Astrocyte of the hippocampus (primary cell): ENCODE results near the gene YOD1.
"Not testable (repeated sequence)": the region's sequence is repeated elsewhere in the genome, so short reads cannot be mapped to it uniquely, and the experiment has no call there.

Experiments used
- DNase-seq: peaks from one replicate; pipeline ENCODE4 v3.0.0; 2011; ENCODE audit warnings: low read depth, low spot score

The YOD1 gene

DNA sequence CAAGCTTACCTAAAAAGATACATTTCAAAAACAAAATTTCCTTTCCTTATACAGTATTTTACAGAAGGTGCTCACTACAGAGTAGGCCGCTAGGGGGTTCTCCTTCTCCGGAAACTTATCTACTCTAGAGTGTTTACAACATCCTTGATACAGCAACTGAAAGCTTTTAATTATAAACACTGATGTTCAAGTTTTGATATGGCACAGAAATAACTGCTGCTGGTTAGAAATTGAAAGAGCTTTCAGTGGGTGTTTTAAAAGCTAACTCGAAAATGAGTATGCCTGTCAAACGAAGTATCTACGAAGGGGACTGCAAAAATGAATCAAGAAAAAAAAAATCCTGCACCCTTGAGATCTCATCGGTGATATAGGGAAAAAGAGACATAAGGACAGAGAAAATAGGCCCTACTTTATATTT lies 1.0 kb downstream of the YOD1 start:
- DNase-seq, result peak; percentile 65

DNA sequence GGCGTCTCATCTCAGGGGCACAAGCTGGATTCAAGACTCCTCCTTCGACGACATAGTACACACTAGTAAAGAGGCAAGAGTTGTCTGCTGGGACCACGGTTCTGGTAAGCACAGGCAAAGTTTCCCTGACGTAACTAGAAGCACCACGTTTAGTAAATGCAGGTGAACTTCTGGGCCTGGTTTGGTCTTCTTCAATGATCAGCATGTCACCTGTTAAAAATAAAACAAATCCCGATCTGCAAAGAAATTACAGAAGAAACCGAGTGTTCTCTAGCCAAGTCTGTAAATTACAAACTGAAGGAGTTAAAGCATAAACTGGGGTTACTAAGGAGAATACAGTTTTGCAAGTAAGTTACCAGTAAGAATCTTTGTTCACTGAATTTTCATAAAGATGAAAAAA lies 1.5 kb downstream of the YOD1 start:
- DNase-seq, result no peak

DNA sequence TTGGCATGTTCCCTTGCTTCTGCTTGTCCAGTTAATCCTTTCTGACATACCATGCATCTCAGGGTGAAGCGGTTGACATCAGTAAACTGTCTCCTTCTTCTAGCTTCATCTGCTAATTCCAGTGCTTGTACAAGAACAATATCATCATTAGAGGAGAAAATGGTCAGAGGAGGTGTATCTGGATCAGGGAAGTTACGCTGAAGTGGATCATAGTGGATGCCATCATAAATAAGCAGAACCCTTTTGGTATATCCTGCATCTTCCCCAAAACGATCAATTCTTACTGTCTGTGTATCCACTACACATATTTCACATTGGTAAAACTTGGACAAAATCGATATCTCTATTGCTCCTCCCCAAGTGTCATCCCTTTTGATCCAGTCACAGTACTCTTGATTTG lies 2.0 kb downstream of the YOD1 start:
- no peak for DNase-seq

DNA sequence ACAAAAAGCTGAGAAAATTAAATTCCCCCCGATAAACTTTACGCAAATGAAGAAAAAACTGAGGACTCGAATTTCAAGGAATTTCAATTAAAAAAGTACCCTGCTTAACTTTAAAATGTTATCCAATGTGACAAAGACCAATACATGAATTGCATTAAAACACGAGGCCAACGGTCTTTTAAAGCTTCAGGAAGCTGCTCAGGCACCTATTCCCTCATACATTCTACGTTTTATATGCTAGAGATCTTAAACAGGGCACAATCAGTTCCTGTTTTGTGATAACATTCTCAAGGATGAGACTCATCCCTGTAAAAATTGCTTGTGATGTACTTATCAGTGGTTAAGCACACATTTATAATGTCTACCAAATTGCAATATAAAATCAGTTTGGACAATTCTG lies 3.0 kb downstream of the YOD1 start:
- no peak for DNase-seq

DNA sequence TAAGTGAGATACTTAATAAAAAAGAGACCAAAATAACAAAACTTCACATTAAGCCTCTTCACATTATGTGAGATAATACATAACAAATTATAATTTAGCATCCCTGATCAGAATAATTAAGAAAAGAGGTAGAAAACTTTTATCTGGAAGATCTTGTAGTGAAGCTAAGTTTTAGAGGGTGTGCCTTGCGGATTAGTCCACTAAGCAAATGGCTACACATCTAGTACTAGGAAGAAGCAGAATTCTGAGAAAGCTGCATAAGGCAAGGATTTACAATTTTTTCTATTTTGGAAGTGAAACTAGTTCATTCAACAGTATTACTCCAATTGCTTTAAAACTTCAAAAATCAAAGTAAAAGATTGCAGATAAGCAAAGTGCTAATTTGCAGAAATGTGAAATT lies 3.5 kb downstream of the YOD1 start:
- DNase-seq, result no peak

DNA sequence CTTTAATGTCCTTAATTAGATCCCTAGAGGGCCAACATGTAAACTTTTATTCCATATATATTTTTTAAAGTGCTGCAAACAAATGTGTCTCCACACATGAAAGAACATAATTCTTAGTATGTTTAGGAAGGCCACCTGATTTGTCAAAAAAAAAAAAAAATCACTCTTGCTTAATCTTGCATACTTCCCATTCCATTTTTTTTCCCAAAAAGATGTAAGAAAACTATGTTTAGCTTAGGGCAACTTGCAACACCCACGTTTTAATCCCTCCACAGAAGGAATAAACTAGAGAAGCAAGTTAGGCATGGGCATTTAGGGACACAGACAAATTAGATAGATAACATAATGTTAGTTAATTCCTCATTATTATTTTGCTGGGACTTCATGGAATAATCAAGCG lies 5.6 kb downstream of the YOD1 start:
- DNase-seq, result no peak

DNA sequence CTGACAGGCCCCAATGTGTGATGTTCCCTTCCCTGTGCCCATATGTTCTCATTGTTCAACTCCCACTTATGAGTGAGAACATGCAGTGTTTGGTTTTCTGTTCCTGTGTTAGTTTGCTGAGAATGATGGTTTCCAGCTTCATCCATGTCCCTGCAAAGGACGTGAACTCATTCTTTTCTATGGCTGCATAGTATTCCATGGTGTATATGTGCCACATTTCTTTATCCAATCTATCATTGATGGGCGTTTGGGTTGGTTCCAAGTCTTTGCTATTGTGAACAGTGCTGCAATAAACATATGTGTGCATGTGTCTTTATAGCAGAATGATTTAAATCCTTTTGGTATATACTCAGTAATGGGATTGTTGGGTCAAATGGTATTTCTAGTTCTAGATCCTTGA lies 9.6 kb downstream of the YOD1 start:
- not testable (repeated sequence) for DNase-seq

DNA sequence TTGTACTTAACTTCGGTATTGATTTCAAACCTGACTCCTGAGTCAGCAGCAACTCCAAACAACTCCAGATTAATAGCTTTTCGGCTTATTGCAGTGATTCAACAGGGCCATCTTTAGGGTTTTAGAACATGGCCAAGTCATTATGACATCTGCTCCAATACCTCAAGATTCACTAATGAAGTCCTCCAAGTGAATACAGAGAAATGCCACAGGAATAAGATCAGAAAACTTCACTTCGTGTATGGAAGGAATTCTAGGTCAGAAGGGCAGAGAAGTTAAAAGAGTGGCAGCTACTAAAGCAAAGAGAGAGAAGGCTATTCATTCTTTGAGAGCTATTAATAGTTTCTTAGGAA lies 10.9 kb downstream of the YOD1 start:
- DNase-seq, result no peak

DNA sequence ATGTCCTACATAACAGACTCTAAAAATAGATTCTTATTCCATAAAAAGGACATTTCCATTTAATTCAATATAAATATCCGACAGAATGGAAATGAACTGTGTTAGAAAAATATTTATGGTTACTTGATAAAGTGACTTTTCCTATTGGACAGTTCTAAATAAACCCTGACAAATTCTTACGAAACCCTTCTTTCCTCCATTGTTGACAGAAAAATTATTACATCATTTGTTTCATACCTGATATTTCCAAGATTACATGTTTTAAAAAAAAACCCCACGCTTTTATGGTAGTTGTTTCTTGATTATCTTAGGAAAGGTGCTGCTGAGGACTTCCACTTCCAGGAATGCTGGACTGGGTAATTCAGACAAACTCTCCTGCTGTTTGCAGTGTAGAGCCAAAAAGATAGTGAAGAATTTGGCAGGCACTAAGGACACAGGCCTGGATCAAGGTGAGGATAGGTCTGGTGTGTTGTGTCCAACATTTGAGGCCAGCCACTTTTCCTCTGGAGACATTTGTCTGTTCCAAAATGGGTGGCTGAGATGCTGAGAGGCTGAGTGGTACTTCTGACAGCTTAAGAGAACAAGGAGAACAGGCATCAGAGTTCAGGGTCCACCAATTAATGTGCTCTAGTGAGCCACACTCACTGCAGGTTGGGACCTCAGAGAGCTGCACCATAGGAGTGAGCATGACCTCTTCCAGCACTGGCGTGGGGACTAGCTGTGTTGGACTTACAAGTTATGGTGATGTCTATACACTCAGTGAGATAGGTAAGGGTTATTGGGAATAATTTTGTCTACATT lies 11.4 kb downstream of the YOD1 start:
- DNase-seq, result no peak

DNA sequence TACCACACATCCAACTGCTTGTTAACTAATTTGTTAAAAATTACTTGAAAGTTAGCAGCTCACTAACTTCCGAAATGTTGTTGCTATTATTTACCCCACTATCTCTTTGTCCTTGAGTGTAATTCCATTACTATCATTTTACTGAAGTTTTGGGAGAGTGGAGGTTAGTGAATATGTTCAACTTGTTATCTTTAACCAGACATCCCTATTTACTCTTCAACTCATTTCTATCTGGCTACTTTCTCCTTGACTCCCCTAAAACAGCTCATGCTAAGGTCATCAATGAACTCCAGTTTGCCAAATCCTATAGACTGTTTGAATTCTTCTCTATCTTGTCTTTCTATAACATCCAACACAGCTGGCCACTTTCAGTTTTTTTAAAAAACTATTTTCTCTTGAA lies 14.1 kb downstream of the YOD1 start:
- DNase-seq, result no peak

DNA sequence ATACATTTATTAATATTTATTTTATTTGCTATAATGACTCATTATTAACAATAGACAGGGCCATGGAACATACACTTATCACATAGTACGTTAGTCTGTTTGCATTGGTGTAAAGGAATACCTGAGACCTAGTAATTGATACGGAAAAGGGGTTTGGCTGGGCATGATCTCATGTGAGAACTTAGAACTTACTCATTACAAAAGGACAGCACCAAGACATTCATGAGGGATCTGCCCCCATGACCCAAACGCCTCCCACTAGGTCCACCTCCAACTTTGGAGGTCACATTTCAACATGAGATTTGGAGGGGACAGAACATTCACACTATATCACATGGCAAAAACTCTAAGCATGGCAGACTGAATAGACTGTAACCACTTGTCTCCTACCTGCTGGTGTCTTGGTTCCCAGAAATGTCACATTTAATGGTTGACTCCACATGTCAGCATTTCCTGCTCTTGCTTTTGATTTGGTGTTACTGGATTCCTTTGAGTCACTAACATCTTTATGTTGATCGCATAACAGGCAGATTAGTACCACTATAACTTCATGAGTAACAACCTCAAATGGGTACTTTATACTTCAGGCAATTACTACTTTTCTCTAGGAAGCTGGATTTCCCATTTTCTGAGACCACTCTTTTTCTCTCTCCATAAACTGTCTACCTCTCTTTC lies 15.0 kb downstream of the YOD1 start:
- no peak for DNase-seq

DNA sequence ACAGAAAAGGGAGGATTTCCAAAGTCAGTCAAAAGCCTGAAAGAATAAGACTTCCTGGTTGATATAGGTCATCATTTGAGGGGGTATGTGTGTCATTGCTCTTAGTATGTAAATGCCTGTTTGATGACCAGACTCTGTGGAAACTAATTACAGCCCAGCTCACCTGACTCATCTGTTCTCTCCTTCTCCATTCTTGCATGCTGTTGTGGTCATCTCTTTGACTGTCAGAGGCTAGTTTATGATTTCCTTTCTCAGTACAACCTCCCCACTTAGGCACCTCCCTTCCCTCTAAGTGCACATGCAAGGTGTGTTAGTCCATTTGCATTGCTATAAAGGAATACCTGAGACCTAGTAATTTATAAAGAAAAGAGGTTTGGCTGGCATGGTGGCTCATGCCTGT lies 16.0 kb downstream of the YOD1 start:
- peak; percentile 43 for DNase-seq

DNA sequence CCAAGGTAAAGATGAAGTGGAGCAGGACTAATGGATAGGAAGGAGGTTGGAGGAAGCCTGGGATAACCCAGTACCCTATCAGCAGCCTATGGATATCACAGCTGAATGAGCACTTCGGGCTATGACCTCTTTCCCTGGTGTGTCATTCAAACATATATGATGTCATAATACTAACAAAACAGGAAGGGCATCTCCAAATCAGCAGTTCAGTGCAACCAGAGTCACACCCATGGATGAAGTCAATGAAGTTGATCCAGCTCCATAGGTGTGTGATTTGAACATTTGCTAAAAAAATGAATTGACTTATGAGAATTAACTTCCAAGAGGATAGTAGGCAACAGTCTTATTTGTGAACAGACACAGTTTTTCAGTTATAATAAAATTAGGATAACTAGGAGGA lies 16.8 kb downstream of the YOD1 start:
- no peak for DNase-seq

DNA sequence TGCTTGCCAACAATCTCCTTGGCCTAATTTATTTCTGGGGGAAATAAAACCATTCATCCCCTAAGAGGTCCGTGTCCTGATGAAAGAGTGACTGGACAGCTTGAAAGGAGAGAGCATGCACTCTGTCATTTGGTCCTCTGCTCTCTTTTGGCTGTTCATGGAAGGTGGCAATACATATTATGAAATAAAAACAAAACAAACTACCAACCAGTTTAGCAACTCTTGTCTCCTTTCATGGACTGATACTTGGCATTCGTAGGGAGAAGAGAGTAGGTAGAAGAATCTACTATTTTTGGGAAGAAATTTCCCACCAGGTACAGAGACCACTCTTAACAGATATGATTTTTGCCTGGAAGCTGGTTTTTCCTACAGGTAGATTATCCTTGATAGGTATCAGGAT lies 17.7 kb downstream of the YOD1 start:
- no peak for DNase-seq

DNA sequence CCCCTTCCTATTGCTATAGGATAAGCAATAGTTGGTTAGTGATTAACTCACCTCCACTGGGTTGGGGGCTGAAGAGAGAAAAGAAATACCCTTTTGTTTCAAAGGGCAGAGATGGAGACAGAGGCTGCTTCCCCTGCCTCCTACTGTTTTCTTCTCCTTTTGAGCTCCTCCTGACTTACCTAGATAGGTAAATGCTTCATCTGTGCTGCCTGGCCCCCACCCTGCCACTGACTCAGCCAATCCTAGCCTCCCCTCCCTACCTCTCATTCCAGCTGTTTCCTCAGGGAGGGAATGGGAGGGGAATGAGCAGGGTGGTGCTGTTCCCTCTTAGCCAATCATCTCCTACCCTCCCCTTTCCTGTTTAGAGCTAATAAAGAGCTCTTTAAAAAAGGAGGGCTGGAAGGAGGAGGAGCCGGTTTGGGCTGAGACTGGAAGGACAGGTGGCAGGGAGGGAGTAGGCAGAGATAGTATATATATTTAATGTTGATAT lies 18.4 kb downstream of the YOD1 start, which contains the start of gene C1orf116:
Gene C1orf116, minus strand, starts transcription at position 229 of the 490 bp plus-strand sequence. CDS start 5,158 bp downstream, outside the sequence.
- DNase-seq, result no peak

DNA sequence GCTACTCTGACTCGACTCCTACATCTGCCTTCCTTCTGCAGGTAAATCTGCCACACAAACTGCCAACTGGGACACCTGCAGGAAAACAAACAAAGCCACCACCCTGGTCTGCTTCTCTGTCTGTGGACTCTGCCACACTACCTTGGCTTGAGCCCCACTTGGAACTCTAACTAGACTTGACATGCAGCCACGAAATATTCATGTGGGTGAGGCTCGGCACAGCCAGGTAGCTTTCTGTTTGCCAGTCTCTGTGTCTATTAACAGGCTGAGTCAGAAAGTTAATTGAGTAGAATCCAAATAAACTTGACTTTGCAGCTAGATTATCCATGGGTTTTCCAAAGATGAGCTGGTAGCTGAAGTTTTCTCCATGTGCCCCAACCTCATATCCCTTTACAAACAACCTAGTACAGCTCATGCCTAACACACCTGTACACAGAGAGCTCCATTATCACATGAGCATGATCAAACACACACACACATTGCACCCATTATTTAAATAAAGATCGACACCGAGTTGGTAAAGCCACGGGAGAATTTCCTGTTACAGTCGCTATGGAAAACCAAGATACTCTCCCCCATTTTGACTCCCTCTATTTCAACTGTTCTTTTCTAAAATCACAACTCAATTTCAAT lies 19.3 kb downstream of the YOD1 start:
- no peak for DNase-seq

DNA sequence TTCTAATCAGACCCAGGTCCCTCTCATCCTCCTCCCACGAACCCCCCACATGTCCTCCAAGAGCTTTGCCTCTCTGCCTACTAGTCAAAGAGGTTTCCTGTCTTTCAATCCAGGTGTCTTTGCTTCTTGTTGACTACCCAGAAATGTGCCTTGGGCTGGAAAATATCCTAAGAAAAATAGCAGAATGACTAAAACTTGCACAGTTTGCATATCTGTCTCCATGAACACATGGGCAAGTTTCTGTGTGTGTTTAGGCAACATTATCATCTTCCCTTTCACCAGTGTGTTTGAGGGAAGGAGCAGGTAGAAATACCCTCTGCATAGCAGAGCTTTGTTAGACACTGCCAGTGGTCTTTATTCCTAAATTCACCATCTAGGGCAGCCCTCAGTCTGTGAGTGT lies 20.0 kb downstream of the YOD1 start:
- DNase-seq, result no peak

DNA sequence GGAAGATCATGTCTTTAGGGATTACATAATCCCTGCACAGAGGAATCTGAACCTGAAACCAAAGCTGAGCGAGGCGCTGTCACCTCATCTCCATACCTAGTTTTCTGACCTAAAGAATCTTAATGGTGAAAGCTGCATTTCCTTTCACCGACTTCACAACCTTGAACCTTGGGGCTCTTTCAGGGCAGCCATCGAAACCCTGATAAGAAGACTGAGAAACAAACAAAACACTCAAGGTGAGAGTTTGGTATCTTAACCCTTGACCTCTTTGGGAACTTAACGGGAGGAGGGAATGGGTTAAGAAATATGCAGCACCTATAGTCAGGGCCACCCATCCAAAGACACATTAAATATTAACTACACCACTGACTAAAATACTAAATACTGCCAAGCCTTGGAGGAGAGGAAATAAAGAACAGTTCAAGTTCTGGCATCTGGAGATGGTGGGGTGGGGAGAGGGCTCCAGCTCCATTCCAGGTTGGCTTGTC lies 20.4 kb downstream of the YOD1 start:
- DNase-seq, result no peak

DNA sequence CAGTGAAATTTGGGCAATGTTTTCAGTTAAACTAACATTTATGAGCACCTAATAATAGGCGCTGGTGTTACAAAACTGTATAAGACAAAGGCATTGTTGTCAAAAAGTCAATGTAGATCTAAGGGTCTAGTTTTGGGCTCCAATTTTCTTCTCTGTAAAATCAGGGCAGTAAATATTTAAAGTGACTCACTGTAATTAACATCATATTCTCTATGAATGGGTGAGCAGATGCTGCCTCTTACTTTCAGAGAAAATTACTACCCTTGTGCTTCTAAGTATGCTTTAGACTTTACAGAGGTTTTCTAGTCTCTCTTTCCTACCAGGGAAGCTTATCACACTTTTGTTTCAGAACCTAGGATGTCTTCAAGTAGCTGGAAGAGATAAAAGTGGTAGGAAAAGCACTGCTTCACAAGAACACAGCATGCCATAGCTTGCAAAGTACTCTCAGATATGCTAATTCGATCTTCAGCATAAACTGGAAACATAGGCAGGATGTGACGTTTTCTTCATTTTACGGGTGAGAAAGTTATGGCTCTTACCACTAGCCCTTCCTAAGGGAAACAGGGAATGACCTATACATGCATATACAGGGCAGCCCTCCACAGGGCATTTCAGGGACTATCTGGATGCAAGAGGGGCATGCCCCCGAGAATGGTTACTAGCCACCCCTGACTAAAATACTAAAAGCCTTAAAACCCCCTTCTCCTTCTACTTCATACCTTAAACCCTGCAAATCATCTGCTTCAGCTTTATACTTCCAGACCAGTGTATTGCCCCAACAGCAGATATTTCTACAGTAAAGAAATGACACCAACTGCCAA lies 21.1 kb downstream of the YOD1 start:
- no peak for DNase-seq

DNA sequence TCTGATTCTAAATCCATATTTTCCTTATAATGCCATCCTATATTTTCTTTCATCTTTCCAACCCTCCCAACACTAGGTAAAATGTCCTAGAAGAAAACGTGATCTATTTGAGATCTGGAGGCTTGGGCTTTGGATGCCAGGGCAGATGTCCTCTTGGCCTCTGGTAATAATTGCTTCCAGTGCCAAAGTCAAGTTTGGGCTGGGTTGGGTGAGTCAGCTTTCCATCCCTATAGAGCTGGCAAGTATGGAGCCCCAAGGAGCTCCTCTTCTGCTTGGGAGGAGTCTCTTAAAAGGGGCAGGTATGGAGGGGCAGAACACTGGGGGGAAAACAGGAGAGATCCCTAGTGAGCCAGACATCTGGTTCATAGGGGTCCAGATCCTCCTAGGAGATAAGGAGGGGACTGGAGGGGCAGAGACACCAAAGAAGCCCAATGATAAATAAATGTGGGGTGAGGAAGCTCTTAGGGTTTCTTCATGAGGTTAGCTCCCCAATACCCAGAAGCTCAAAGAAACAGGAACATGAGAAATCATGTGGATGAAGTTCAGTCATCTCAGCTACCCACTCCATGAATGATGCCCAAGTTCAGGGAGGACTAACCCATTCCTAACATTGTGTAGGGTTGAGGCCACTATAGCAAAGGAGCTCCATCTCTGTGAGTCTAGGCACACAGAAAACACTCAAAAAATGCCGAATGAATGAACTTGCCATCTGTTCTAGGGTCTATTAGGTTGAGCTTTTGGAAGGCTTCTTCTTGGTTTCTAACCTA lies 21.9 kb downstream of the YOD1 start:
- no peak for DNase-seq

DNA sequence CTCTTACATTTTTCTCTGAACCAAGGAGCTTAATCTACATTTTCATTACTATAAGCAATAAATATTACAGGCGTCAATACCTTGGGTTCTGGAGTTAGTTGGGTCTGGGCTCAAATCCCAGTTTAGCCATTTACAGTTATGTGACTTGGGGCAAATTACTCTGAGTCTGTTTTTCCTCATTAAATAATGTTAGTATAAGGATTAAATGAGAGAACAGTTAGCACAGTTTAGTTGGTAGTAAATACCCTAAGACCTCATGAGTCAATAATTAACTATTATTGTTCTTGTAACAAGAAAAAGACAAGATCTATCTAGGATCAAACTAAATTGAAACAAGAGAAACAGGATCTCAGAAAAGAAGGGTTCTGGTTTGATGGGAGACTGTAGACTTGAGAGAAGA lies 23.1 kb downstream of the YOD1 start:
- no peak for DNase-seq
